ENCODE results near the gene BABAM2.
"Not testable (repeated sequence)": the region's sequence is repeated elsewhere in the genome, so short reads cannot be mapped to it uniquely, and the experiment has no call there.

The BABAM2 gene

GRCh38 chr2:28367667-28368356 is 477.3 kb downstream of the BABAM2 start:
- no peak for DNase-seq

- DNase-seq: no peak
Measured at GRCh38 chr2:28368357-28368798, 477.8 kb downstream of the BABAM2 start.

GRCh38 chr2:28369358-28369757 is 478.8 kb downstream of the BABAM2 start:
- DNase-seq: no peak

- no peak for DNase-seq
Measured at GRCh38 chr2:28370354-28370753, 479.8 kb downstream of the BABAM2 start.

GRCh38 chr2:28371728-28372127 is 481.2 kb downstream of the BABAM2 start:
- DNase-seq: not testable (repeated sequence)

GRCh38 chr2:28373854-28374253 is 483.3 kb downstream of the BABAM2 start:
- no peak for DNase-seq

- no peak for DNase-seq
Measured at GRCh38 chr2:28374331-28374730, 483.8 kb downstream of the BABAM2 start.

GRCh38 chr2:28375236-28375635 is 484.7 kb downstream of the BABAM2 start:
- no peak for DNase-seq

- no peak for DNase-seq
Measured at GRCh38 chr2:28375742-28376631, 485.5 kb downstream of the BABAM2 start.

GRCh38 chr2:28377195-28377816 is 486.8 kb downstream of the BABAM2 start:
- DNase-seq: no peak

- DNase-seq: no peak
Measured at GRCh38 chr2:28377984-28378678, 487.6 kb downstream of the BABAM2 start.

GRCh38 chr2:28378679-28379584 is 488.4 kb downstream of the BABAM2 start:
- DNase-seq: no peak

GRCh38 chr2:28380219-28380618 is 489.7 kb downstream of the BABAM2 start:
- DNase-seq: no peak

- no peak for DNase-seq
Measured at GRCh38 chr2:28381225-28382180, 491.0 kb downstream of the BABAM2 start.

- DNase-seq: no peak
Measured at GRCh38 chr2:28382755-28383154, 492.2 kb downstream of the BABAM2 start.

- no peak for DNase-seq
Measured at GRCh38 chr2:28387082-28387960, 496.8 kb downstream of the BABAM2 start.
